NCI-H1694 treated with DMSO at 0.1 percent for 48 hours (cell line): ENCODE measurements around the gene CHKB.
"Not testable (repeated sequence)": the region's sequence is repeated elsewhere in the genome, so short reads cannot be mapped to it uniquely, and the experiment has no call there.

ENCODE experiments used
- DNase-seq: peaks from one replicate; lab custom pipeline; 2025; lab: John Stamatoyannopoulos, UW

The CHKB gene

GRCh38 chr22:50612528-50613221, 30.0 kb upstream of the CHKB start:
- no peak for DNase-seq

GRCh38 chr22:50612168-50612527, 29.5 kb upstream of the CHKB start:
- no peak for DNase-seq

DNA sequence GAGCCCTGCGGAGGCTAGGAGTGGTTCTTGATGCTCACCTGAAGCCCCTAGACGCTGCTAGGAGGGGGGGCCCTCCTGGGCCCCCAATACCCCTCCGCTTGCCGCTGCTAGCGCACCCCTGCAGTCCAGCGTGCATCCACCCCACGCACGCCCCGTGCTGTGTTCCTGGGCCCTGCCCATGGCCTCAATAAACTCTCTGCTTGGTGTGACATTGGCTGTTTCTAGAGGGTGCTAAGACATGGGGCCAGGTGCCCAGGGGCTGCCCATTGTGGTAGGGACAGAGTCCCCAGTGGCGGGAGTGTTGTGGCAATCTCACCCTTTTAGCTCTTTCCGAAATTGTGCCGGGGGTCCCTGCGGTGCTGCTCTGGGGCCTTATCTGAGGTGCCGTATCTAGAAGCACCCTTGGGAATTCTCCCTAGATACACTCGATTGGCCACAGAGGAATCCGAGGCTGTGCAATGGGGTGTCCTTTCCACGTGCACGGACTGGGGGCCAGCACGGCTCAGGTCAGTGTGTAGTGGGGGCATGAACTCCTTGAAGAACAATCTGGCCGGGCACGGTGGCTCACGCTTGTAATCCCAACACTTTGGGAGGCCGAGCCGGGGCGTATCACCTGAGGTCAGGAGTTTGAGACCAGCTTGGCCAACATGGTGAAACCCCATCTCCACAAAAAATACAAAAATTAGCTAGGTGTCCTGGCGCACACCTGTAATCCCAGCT, 28.9 kb upstream of the CHKB start:
- no peak for DNase-seq

DNA sequence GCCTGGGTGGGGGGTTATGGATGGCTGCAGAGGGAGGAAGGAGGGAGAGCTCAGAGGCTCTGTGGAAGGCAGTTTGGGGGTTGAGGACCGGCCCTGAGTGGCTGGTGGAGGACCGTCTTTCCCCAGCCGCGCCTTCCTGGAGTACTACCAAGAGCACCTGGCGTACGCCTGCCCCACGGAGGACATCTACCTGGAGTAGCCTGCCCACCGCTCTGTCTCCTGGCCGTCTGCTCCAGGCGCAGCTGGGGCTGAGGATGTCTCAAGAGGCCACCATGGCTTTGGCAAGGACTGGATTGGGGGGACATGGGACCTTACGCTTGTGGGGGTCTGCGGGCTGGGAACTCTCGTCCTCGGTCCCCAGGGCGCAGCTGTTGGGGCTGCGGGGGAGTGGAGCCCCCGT, 27.9 kb upstream of the CHKB start:
- DNase-seq = no peak

DNA sequence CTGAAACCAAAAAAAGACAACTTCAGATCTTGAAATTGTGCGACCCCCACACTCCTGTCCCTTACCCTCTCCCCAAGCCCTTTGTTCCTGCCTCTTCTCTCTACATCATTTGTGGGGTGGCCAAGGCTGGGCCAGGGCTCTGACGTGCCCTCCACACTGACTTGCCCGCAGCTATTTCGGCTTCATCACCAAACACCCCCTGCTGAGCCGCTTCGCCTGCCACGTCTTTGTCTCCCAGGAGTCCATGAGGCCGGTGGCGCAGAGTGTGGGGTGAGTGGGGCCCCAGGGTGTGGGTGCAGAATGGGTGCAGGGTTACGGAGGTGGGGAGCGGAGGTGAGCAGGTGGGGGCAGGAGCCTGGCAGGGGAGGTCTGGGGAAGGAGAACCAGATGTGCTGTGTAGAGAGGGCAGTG, 27.4 kb upstream of the CHKB start:
- DNase-seq = no peak

- no peak for DNase-seq
Measured at GRCh38 chr22:50609599-50609998, 26.9 kb upstream of the CHKB start.

DNA sequence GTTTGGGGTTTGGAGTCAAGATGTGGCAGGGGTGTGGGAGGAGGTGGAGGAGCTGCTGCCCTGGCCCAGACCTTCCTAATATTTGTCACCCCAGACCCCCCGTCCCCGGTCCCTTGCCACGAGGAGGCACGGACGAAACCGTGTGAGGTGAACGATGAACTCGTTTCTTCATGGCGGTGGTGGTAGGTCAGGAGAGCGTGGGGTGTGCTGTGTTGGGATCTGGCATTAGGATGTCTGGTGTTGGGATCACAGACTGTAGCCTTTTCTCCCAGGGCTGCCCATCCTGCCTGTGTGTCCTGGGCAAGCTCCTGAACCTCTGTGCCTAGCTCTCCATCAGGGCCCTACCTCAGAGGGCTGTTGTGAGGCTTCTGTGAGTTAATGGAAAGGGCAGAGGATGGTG, 26.3 kb upstream of the CHKB start:
- DNase-seq = no peak

DNA sequence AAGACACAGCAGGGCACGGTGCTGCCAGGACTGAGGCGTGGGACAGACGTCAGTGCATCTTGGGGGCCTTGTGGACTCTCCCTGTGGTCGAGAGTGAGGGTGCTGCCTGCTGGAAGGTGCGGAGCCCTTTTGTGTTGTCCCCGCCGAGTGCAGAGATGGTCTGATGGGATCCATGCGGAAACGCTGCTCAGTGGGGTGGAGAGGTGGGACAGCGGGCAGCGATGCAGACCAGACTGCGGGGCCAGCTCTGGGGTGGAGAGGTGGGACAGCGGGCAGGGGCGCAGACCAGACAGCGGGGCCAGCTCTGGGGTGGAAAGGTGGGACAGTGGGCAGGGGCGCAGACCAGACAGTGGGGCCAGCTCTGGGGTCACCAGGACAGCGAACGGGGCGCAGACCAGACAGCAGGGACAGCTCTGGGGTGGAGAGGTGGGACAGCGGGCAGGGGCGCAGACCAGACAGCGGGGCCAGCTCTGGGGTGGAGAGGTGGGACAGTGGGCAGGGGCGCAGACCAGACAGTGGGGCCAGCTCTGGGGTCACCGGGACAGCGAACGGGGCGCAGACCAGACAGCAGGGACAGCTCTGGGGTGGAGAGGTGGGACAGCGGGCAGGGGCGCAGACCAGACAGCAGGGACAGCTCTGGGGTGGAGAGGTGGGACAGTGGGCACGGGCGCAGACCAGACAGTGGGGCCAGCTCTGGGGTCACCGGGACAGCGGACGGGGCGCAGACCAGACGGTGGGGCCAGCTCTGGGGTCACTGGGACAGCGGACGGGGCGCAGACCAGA, 25.6 kb upstream of the CHKB start:
- not testable (repeated sequence) for DNase-seq

- no peak for DNase-seq
Measured at GRCh38 chr22:50607659-50608020, 25.0 kb upstream of the CHKB start.

GRCh38 chr22:50606946-50607658, 24.5 kb upstream of the CHKB start:
- DNase-seq = no peak

DNA sequence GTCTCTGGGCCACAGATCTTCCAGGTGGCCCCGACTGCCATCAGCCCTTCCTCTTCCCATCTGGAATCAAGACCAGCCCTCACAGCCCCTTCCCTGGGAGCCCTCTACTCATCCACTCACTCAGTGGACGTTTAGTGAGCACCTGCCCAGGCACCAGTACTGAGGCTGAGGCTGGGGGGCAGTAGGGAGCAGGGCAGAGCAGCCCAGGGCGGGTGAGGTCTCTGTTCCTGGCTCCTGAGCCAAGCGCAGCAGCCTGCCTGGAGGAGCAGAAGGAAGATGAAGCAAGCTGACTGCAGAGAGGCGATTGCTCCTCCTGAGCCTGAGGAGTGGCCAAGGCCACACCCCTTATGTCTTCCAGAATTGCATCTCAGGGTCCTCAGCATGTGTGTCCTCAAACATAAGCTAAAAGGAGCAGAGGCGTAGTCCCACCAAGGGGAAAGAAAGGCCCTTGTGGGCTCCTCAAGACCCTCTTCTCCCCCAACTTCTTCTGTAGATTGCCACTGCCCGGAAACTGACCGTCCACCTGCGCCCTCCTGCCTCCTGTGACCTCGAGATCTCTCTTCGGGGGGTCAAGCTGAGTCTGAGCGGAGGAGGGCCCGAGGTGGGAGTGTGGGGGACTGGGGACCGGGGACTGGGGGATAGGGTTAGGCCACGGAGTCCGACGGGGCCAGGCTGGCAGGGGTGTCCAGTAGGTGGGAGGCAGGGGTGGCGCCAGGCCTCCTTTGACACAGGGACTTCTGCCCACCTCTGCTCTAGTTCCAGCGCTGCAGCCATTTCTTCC, 23.7 kb upstream of the CHKB start:
- DNase-seq = no peak

DNA sequence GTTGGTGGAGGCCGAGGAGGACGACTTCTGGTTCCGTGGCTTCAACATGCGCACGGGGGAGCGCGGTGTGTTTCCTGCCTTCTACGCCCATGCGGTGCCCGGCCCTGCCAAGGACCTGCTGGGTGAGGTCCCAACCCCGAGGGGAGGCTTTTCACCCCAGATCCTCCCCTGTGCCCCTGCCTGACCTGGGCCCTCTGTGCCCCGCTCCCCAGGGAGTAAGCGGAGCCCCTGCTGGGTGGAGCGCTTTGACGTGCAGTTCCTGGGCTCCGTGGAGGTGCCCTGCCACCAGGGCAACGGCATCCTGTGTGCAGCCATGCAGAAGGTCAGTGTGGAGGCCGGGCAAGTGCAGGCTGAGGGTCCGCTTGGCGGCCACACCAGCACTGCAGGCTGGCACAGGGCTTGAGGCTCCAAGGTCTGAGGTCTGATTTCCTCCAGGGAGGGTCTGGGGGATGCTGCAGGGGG, 23.0 kb upstream of the CHKB start:
- DNase-seq = no peak

- DNase-seq = no peak
Measured at GRCh38 chr22:50605002-50605612, 22.5 kb upstream of the CHKB start.

DNA sequence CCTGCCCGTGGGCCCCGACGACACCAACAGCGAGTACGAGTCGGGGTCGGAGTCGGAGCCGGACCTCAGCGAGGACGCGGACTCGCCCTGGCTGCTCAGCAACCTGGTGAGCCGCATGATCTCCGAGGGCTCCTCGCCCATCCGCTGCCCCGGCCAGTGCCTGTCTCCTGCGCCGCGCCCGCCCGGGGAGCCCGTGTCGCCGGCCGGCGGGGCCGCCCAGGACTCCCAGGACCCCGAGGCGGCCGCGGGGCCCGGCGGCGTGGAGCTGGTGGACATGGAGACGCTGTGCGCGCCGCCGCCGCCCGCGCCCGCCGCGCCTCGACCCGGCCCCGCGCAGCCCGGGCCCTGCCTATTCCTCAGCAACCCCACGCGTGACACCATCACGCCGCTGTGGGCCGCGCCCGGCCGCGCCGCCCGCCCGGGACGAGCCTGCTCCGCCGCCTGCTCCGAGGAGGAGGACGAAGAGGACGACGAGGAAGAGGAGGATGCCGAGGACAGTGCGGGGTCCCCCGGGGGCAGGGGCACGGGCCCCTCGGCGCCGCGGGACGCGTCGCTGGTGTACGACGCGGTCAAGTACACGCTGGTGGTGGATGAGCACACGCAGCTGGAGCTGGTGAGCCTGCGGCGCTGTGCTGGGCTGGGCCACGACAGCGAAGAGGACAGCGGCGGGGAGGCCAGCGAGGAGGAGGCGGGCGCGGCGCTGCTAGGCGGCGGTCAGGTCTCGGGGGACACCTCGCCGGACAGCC, 21.8 kb upstream of the CHKB start:
- no peak for DNase-seq

GRCh38 chr22:50603511-50604255, 21.0 kb upstream of the CHKB start:
- DNase-seq = no peak

DNA sequence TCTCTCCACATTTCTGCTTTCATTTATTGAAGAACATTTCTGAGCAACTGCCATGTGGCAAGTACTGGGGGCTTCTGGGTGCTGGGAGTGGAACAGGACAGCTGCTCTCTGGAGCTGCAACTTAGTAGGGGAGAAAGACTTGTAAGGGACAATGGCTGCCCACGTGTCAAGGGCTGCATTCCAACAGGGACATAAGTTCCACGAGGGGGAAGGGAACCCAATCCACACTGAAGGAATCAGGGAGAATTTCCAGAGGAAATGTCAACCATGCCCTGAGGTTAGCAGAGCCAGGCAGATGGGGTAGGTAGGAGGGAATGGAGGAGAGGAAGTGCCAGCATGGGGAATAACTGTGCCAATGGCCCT, 19.7 kb upstream of the CHKB start:
- no peak for DNase-seq

GRCh38 chr22:50601669-50602337, 19.2 kb upstream of the CHKB start:
- DNase-seq = peak; percentile 18

DNA sequence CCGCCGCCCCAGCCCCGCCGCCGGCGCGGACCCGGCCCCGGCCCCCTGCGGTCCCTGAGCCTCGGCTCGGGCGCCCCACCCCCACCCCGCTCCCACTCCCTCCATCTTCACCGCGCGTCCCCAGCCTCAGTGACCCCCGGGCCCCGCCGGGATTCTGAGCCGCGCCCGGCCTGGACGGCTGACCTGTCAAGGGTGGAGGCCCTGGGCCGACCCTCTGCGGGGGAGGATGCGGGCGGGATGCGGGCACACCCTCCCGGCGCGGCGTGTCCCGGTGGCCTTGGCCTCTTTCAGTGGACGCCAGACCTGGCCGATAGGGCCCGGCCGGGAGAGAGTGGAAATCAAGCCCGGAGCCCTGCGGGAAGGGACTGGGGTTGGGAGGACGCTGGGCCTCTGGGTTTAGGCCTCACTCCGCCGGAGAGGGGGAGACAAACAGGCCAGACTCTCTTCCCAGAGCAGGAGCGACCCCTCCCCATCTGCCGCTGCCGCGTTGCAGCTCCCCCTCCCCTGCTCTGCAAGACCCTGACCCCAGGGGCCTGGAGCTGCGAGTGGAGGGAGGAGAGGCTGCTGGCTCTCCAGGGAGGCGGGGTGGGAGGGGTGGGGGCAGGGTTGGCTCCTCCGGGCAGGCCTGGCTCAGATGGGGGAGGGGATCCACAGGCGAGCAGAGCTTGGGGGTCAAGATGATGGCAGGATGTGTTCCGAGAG, 18.5 kb upstream of the CHKB start:
- no peak for DNase-seq

DNA sequence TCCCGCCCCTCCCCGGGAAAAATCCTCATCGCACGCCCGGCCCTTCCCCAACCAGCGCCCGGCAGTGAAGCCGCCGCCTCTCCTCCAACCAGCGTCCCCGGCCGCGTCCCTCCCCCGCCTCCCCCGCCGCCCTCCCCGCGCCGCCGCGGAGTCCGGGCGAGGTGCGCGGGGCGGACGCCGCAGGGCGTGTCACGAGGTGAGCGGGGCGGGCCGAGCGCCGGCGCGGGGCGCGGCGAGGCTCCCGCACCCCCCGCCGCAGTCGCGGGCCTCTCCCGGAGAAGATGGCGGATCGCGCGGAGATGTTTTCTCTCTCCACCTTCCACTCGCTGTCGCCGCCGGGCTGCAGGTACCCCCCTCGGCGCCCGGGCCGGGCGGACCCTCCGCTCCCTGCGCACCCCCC, 17.9 kb upstream of the CHKB start, which contains the start of gene MAPK8IP2:
TSS of gene MAPK8IP2 (plus strand) at position 256 of the 400 bp plus-strand sequence. CDS start at position 282, 26 bp downstream.
- peak; percentile 26 for DNase-seq
